GM13977 (cell line): ENCODE measurements around the gene CTAGE6.
"Not testable (repeated sequence)": the region's sequence is repeated elsewhere in the genome, so short reads cannot be mapped to it uniquely, and the experiment has no call there.

Source experiments
- DNase-seq: peaks from one replicate; pipeline ENCODE4 v3.0.0; 2012; ENCODE audit warnings: low spot score
- in situ Hi-C: fragments of 300-500 bp; cut with MboI; formaldehyde crosslinking; loops from one replicate; pipeline ENCODE4 v1.12.0; 2022; ENCODE audit warnings: low sequenced_read_pairs, low pct_unique_long_range_greater_than_20kb, mixed read lengths, inconsistent platforms; ENCODE audit not compliant: unreplicated experiment

Gene CTAGE6

GRCh38 chr7:143757596-143757995, at the start of gene CTAGE6:
Gene CTAGE6 (minus strand): TSS chr7:143757696. CDS start chr7:143757658, 38 bp downstream.
- DNase-seq, in situ Hi-C loops: not testable (repeated sequence)

- in situ Hi-C loops, DNase-seq: not testable (repeated sequence)
Observed at GRCh38 chr7:143806664-143807071, 49.2 kb upstream of the CTAGE6 start.

GRCh38 chr7:143797896-143798290, 40.4 kb upstream of the CTAGE6 start:
- DNase-seq, in situ Hi-C loops: not testable (repeated sequence)

GRCh38 chr7:143797119-143797895, 39.8 kb upstream of the CTAGE6 start:
- DNase-seq, in situ Hi-C loops: not testable (repeated sequence)

- in situ Hi-C loops, DNase-seq: not testable (repeated sequence)
Observed at GRCh38 chr7:143795653-143796052, 38.2 kb upstream of the CTAGE6 start.

DNA sequence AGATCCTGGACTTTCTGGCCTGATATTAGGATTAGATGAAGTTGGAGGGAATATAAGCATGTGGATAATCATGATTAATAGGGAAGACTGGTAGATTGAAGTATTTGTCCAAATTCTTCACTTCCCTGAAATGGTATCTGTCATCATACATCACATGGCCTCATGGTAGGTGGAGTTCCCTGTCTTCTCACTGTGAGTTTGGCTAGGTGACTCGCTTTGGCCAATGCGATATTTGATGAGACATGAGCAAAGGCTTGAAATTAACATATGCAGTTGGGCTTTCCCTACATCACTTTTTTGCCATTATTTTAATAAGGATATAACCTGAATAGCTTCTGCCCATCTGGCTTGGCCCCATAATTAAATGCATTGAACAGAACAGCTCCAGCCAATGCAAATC, 35.1 kb upstream of the CTAGE6 start:
- DNase-seq, in situ Hi-C loops: not testable (repeated sequence)

DNA sequence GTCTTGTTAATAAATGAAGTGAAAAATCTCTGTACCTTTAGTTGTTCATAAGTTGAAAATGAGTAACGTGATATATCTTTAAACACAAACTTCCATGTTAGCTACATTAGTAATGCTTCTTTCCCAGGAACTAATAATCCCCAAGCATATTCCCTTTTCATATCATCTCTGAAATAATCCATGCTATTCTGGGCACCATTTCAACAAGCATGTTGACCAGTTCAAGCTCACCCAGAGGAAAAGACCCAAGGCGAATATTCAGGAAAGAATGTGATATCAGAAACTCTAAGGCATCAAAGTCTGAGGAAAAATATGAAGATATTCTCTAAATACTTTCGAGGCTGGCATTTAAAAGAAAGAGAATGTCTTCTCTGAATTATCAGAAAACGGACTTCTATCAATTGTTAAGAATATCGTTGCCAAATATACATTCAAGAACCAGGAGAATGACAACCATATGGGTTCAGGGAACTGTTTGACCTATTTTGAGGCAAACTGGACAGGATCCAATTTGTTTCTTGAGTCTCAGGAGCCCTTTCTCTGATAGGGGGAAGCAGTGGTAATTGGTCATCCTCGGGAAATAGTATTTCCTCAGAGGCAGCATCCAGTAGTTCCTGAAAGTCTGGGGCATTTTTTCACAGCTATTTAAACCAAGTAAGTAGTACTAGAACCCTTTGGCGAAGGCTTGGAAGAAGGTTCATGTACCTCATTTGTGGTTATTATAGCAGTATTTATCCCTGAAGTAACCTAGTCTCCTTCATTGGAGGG, 28.1 kb upstream of the CTAGE6 start:
- DNase-seq, in situ Hi-C loops: not testable (repeated sequence)

- DNase-seq, in situ Hi-C loops: not testable (repeated sequence)
Observed at GRCh38 chr7:143779591-143779990, 22.1 kb upstream of the CTAGE6 start.

GRCh38 chr7:143772738-143773468, 15.4 kb upstream of the CTAGE6 start:
- in situ Hi-C loops, DNase-seq: not testable (repeated sequence)

DNA sequence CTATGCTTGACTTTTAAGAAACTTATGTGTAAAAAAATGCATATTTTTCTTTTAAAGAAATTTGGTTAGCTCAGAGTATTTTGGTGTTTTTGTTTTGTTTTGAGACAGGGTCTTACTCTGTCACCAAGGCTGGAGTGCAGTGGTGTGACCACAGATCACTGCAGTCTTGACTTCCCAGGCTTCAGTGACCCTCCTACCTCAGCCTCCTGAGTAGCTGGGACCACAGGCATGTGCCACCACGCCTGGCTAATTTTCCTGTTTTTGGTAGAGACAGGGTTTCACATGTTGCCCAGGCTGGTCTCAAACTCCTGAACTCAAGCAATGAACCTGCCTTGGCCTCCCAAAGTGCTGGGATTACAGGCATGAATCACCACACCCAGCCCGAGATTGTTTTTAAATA, 10.0 kb upstream of the CTAGE6 start:
- DNase-seq, in situ Hi-C loops: not testable (repeated sequence)

DNA sequence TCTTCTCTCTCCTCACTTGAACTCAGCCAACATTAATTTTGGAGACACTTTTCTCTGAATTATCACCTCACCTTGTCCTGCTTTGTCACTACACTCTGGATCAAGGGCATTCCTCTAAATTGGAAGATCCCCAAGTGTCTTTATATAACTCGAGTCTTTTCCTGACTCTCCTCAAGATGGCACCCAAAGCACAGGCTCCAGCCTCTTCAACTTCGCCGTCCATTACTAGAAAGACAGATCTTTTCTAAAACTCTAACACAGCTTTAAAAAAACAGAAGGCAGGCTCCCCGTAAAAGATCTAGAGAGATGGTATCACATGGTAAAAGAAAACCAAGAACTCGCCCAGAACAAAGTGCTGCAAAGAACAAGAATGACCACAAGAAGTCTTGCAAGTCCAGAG, 8.2 kb upstream of the CTAGE6 start:
- DNase-seq, in situ Hi-C loops: not testable (repeated sequence)

- in situ Hi-C loops, DNase-seq: not testable (repeated sequence)
Observed at GRCh38 chr7:143763065-143763464, 5.6 kb upstream of the CTAGE6 start.

DNA sequence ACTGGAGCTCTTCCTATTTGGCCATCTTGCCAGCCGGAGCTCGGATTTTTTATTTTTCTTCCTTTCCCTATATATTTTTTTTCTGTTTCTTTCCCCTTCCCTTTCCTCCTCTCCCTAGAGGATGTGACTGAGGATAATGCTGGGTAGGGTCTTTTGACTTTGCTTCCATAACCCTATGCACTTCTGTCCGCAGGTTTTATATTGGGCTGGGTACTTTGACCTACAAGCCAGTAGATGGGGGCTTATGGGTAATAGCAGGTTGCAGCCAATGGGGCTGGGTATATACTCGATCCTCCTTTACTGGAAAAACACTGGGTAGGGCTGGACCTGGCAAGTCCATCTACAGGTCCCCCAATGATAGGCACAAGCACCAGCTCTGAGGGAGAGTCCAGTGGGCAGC, 12.2 kb downstream of the CTAGE6 start:
- DNase-seq, in situ Hi-C loops: not testable (repeated sequence)
